NCI-H2107 treated with DMSO at 0.1 percent for 48 hours (cell line): ENCODE data around the gene PRDM16.

Source experiments
- DNase-seq: peaks from one replicate; lab custom pipeline; 2025; ENCODE audit not compliant: unreplicated experiment; lab: John Stamatoyannopoulos, UW

PRDM16 gene

GRCh38 chr1:3465091-3465934 lies 396.3 kb downstream of the PRDM16 start:
- no peak for DNase-seq

DNA sequence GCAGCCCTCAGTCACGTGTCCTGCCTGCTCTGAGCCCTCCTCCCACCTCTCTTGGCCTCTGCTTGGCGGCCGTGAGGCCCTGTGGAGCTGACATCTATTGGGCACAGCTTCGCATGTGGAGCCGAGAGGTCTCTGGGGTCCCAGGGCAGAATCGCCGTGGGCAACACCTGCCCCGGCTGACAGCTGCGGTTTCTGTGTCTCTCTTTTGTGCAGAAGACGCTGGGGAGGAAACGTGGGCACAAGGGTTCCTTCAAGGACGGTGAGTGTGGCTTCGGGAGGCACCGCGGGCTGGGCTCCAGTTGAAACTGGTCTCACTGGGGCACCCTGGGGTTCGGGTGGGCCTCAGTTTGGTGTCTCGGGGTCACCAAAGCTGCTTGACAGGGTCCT lies 396.9 kb downstream of the PRDM16 start:
- DNase-seq: no peak

DNA sequence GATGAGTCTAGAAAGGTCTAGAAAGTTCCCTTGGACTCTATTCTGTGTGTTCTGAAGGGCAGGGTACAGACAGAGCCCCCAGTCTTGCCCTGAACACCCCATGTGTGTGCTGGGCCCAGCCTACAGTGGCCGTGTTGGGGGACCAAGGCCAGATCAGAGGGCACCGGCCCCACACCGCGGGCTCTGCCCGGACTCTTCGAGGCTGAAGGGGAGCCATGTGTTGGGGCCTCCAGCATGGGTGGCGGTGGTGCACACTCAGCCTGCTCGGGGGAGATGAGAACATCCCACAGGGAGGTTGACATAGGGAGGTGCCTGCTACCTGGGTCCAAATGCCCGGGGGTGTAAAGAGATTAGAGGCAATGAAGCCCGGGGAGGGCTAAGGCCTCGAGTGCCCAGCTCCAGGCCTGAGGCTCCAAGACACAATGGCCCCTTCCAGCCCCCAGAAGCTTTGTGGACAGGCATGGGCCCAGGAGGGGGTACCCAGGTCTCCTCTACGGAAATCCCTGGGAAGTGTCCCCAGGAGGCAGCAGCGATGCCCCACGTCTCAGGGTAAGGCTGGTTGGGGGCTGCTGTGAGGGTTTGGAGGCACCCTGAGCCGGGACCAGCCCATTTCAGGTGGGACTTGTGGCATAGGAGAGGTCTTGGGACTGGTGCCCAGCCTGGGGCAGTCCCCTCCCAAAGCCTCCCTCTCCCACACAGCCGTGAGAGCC lies 397.5 kb downstream of the PRDM16 start:
- no peak for DNase-seq

DNA sequence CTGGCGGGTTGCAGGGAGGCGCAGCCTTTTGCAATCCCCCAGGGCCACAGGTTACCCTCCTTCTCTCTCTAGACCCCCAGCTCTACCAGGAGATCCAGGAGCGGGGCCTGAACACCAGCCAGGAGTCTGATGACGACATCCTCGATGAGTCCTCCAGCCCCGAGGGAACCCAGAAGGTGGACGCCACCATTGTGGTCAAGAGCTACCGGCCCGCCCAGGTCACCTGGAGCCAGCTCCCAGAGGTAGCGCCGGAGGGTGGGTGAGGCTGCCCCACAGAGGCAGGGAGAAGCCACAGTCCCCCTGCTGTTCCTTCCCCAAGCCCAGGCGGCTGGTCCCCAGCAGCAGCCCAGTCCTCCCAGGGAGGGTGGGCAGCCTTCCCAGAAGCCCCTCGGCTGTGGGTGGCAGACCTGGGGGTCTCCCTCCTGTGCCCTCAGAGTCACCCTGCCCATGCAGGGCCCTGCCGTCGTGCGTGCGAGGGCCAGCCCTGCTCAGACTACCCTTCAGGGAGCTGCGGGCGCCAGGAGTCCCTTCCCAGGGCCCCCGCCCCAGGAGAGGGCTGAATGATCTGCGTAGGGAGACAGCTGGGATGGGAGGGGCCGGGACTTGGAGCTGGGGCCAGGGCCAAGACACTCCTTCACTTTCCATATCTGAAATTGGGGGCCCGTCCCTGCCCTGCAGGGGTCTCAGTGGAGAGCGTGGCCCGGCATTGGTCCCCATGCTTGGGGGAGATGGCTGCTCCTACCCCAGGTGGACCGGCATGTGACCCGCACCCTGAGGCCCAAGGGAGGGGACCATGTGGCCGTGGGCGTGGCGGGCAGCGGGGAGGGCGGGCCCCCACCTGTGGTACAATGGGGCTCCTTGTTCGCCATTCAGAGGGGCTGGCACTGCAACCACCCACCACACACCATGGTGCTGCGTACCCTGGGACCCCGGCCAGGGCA lies 398.4 kb downstream of the PRDM16 start:
- no peak for DNase-seq

DNA sequence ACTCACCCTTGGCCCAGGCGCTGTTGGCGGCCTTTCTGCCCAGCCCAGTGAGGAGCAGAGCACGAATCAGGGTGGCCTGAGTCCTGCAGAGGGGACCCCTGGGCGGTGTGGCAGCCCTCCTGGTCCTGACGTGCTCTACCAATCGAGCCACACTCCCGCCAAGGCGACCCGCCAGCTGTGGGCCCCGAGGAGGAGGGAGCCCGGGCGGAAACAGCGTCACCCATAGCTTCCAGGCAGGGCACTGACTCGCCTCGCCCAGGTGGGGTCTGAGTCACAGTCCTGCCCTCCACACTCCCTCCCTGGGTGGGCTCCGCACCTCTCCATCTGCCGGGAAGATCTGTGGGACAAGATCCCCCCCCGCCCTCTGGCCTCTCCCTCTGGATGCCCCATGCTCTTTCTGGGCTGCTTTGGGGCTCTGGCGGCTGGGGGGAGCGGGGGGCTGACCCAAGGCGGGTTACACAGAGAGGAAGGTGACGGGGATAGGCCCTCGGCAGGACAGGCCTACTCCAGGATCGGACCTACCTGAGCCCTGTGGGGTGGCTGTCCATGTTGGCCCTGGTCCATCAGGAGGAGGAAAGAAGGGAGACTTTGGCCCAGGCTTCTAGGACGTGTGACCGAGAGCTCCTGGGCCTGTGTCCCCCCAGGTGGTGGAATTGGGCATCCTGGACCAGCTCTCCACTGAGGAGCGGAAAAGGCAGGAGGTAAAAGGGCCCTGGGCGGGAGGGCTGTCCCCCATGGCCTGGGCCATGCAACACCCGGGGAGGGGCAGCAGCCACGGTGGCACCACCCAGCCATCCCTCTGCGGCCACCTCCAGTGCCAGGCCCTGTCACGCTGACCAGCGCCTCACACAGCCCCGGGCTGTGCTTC lies 399.5 kb downstream of the PRDM16 start:
- no peak for DNase-seq

GRCh38 chr1:3469104-3469848 lies 400.3 kb downstream of the PRDM16 start:
- no peak for DNase-seq

DNA sequence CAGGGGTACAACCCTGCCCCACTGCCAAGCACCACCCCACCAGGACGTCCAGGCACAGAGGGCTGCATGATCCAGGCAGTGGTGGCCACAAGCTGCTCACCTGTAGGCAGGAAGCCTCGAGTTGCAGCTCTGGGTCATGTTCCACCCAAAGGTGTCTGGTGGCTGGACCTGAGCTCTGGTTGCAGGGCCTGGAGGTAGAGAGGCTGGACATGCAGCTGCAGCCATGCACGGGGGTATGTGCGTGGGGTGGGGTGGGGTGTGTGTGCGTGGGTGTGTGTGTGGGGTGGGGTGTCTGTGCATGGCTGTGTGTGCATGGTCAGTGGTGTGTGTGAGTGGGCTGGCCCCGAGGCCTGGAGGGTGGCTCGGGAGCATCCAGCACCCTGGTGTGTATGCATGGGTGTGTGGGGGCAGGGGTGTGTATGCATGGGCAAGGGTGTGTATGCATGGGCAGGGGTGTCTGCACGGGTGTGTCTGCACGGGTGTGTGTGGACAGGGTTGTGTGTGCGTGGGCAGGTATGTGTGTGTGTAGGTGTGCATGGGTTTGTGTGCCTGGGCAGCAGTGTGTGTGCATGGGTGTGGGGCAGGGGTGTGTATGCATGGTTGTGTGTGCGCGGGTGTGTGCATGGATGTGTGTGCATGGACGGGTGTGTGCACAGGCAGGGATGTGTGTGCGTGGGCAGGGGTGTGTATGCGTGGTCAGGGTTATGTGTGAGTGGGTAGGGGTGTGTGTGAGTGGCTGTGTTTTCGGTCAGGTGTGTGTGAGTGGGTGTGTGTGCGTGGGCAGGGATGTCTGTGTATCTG lies 401.0 kb downstream of the PRDM16 start:
- DNase-seq: no peak

GRCh38 chr1:3470650-3471355 lies 401.8 kb downstream of the PRDM16 start:
- DNase-seq: no peak

GRCh38 chr1:3471356-3472087 lies 402.5 kb downstream of the PRDM16 start:
- DNase-seq: no peak

DNA sequence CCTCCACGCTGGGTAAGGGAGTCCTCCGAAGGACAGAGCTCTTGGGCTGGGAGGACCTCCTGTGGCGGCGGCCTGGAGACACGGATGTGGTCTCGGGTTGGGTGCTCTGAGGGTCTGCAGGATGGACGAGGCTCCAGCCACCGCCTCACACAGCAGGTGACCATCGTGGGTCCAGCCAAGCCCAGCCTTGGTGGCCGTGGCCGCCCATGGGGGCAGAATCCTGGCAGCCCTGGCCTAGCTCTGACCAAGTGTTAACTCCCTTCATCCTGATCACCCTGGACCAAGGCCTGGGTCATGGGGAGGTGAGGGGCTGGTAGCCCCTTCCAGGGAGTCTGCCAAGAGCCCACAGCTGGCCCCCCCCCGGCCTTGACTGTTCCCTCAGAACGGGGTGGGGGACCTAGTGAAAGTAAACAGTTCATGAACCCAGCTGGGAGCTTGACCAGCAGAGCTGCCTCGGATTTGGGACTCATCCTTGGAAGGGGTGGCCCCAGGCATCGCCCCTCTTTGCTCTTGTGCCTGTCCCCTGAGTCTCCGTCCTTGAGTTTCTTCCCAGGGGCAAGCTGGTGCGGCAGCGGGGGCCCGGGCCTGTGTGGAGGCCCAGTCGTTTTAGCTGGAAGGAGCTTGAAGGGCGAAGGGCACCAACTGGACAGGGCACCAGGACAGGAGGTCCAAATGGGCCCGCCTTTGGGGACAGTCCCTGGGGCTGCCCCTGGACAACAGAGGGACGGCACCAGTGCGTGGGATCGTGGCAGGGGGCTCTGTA lies 403.3 kb downstream of the PRDM16 start:
- DNase-seq: no peak

DNA sequence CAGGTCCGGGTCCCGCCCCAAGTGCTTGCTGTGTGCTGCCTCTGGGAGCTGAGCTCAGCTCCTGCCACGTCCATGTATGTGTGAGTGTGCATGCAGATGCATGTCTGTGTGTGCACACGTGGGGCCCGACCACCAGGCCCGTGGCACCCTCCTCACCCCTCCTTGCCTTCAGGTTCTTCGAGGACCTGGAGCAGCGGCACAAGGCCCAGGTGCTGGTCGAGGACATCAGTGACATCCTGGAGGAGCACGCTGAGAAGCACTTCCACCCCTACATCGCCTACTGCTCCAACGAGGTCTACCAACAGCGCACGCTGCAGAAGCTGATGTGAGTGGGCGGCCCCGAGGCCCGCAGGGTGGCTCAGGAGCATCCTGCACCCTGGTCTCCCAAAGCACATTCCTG lies 403.9 kb downstream of the PRDM16 start:
- DNase-seq: no peak

- no peak for DNase-seq
Observed at GRCh38 chr1:3473381-3473844, 404.4 kb downstream of the PRDM16 start.

DNA sequence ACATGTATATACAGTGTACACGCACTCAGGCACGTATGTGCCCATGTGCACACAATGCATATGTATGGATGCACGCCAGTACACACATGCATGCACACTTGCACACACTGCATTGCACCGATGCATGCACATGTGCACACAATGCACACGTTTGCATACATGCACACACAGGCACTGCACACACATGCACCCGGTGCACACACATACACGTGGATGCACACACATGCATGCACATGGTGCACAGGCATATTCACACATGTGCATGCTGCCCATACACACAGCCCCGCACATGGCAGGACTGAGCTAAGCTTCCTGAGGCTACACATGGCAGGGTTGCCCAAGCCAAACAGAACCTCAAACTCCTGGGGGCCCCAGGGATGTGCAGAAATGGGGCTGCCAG lies 405.0 kb downstream of the PRDM16 start:
- DNase-seq: no peak

GRCh38 chr1:3474421-3474820 lies 405.4 kb downstream of the PRDM16 start:
- DNase-seq: no peak

DNA sequence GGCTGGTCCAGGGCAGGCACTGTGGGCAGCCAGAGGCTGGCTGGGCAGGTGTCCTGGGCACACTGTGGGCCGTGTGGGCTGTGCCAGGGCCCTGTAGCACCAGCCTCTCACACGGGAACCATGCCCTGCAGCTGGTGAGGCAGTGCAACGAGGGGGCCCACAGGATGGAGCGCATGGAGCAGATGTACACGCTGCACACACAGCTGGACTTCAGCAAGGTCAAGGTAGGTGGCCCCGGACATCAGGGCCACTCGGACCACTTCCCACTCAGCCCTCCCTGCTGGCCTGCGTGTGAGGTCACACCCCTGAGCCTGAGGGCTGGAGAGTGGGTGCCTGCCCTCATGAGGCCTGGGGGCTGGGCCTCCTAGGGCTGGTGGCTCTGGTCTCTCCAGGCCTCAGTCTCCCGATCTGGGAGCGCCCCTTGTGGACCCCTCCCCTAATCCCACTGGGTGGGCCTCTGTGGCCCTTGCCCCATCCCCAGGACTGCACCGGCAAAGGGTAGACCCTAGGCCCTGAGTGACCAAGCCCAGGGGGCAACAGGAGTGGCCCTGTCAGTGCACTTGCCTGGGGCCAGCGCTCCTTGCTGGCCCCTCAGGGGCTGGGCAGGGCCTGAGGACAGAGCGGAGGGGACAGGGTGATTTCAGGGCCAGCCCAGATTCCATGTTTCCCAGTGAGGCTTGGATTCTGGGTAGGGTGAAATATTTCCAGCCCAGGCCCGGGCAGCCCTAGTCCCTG lies 407.0 kb downstream of the PRDM16 start:
- no peak for DNase-seq

- DNase-seq: no peak
Observed at GRCh38 chr1:3476666-3477065, 407.7 kb downstream of the PRDM16 start.
